ENCODE results near the gene CDK5RAP3. TPM values are rescaled to one million over a fixed set of nuclear protein-coding genes. Genes with fewer than 3 reads are reported as not detected.

The CDK5RAP3 gene
- total RNA-seq, 1 experiment from 2014 or later = 255 TPM

GRCh38 chr17:48021934-48022333 lies 51.0 kb downstream of the CDK5RAP3 start:
- ATAC-seq (no peak), DNase-seq (ENCODE audit: low read depth, low spot score) (no peak)
- H3K9me2 ChIP-seq (ENCODE audit: insufficient read depth) = no peaks in the 10 kb centered on the region
- H3K36me3 ChIP-seq (ENCODE audit: control insufficient read depth in 1 of 2, insufficient read depth in 2 of 2, low read length in 2 of 2) = no peaks in the 10 kb centered on the region
- RAD21 ChIA-PET (ENCODE audit: low non-redundant PET in 1 of 2, low total read pairs in 2 of 2, uncharacterized antibody in 2 of 2, unreplicated experiment in 2 of 2) = no interaction called here
- no peaks in the 10 kb centered on the region for H3K79me2 ChIP-seq (ENCODE audit: insufficient read depth, low read length)
- H2AFZ ChIP-seq (ENCODE audit: low read depth, low read length, poor library complexity, severe bottlenecking) = no peak overlapping the region
- intact Hi-C loops (cut with micrococcal nuclease) = loop anchor here (10.0 kb wide), 4 partner anchors 313 to 1013 kb away; no protein-coding TSS in a partner anchor
- no peaks in the 10 kb centered on the region for H3K9me3 ChIP-seq (ENCODE audit: control insufficient read depth in 1 of 2, insufficient read depth in 1 of 2, low read depth in 1 of 2, low read length in 2 of 2)
- no TSS peak for BruUV-seq (replicated peaks)
- H3K9ac ChIP-seq (ENCODE audit: low read length) = no peak overlapping the region
- POLR2A ChIA-PET = no interaction called here
- no peak overlapping the region for H3K27ac ChIP-seq (ENCODE audit: low read depth, low read length)
- H3K27me3 ChIP-seq (ENCODE audit: insufficient read depth, low read length) = no peaks in the 10 kb centered on the region
- peaks cover 24 to 44% of the 10 kb centered on the region in 2 experiments for H3K4me1 ChIP-seq (ENCODE audit: control insufficient read depth in 1 of 2, insufficient read depth in 2 of 2, low read length in 2 of 2)
- CTCF ChIA-PET = no interaction called here
- H4K20me1 ChIP-seq (ENCODE audit: insufficient read depth) = no peaks in the 10 kb centered on the region
- H3K4me2 ChIP-seq (ENCODE audit: low read length) = no peak overlapping the region
- no peak overlapping the region for H3K4me3 ChIP-seq (replicated peaks in 1 of 2; ENCODE audit: low read depth in 1 of 2, low read length in 2 of 2)
- no peak for TF ChIP-seq EZH2 (IDR thresholded peaks at IDR 0.05)
- TF ChIP-seq SIN3A (IDR thresholded peaks at IDR 0.05; ENCODE audit: low read depth) = no peak
- TF ChIP-seq, protein P1, sequence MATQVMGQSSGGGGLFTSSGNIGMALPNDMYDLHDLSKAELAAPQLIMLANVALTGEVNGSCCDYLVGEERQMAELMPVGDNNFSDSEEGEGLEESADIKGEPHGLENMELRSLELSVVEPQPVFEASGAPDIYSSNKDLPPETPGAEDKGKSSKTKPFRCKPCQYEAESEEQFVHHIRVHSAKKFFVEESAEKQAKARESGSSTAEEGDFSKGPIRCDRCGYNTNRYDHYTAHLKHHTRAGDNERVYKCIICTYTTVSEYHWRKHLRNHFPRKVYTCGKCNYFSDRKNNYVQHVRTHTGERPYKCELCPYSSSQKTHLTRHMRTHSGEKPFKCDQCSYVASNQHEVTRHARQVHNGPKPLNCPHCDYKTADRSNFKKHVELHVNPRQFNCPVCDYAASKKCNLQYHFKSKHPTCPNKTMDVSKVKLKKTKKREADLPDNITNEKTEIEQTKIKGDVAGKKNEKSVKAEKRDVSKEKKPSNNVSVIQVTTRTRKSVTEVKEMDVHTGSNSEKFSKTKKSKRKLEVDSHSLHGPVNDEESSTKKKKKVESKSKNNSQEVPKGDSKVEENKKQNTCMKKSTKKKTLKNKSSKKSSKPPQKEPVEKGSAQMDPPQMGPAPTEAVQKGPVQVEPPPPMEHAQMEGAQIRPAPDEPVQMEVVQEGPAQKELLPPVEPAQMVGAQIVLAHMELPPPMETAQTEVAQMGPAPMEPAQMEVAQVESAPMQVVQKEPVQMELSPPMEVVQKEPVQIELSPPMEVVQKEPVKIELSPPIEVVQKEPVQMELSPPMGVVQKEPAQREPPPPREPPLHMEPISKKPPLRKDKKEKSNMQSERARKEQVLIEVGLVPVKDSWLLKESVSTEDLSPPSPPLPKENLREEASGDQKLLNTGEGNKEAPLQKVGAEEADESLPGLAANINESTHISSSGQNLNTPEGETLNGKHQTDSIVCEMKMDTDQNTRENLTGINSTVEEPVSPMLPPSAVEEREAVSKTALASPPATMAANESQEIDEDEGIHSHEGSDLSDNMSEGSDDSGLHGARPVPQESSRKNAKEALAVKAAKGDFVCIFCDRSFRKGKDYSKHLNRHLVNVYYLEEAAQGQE (IDR thresholded peaks at IDR 0.05; ENCODE audit: low read depth) = no peak
- TF ChIP-seq, protein P2, sequence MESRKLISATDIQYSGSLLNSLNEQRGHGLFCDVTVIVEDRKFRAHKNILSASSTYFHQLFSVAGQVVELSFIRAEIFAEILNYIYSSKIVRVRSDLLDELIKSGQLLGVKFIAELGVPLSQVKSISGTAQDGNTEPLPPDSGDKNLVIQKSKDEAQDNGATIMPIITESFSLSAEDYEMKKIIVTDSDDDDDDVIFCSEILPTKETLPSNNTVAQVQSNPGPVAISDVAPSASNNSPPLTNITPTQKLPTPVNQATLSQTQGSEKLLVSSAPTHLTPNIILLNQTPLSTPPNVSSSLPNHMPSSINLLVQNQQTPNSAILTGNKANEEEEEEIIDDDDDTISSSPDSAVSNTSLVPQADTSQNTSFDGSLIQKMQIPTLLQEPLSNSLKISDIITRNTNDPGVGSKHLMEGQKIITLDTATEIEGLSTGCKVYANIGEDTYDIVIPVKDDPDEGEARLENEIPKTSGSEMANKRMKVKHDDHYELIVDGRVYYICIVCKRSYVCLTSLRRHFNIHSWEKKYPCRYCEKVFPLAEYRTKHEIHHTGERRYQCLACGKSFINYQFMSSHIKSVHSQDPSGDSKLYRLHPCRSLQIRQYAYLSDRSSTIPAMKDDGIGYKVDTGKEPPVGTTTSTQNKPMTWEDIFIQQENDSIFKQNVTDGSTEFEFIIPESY (IDR thresholded peaks at IDR 0.05; ENCODE audit: extremely low read depth, insufficient replicate concordance, low read length) = no peak
- TF ChIP-seq SP1 (IDR thresholded peaks at IDR 0.05; ENCODE audit: low read depth) = no peak
- no peak for TF ChIP-seq POLR2A (IDR thresholded peaks at IDR 0.05; ENCODE audit: borderline replicate concordance, extremely low read depth, insufficient read depth, insufficient read length)
- no peak for TF ChIP-seq FOSL1 (IDR thresholded peaks at IDR 0.05; ENCODE audit: low read depth)
- no peak for TF ChIP-seq ELF1 (IDR thresholded peaks at IDR 0.05; ENCODE audit: borderline replicate concordance, low read depth)
- no peak for TF ChIP-seq ZFX (IDR thresholded peaks at IDR 0.05)
- no peak for TF ChIP-seq YY1 (IDR thresholded peaks at IDR 0.05; ENCODE audit: extremely low read depth, insufficient replicate concordance, low read depth, low read length)
- TF ChIP-seq CTCF (IDR thresholded peaks at IDR 0.05 in 2 of 3, conservative IDR thresholded peaks at IDR 0.05 in 1 of 3; ENCODE audit: borderline replicate concordance in 1 of 3, insufficient read depth in 1 of 3, low read depth in 2 of 3, low read length in 2 of 3) = no peak
- no peak for TF ChIP-seq EZH2phosphoT487 (IDR thresholded peaks at IDR 0.05; ENCODE audit: borderline replicate concordance)
- no peak for TF ChIP-seq RAD21 (IDR thresholded peaks at IDR 0.05; ENCODE audit: low read depth)
- TF ChIP-seq SRF (IDR thresholded peaks at IDR 0.05; ENCODE audit: low read depth) = no peak
- TF ChIP-seq, protein P3, sequence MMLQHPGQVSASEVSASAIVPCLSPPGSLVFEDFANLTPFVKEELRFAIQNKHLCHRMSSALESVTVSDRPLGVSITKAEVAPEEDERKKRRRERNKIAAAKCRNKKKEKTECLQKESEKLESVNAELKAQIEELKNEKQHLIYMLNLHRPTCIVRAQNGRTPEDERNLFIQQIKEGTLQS (IDR thresholded peaks at IDR 0.05) = no peak
- no peak for TF ChIP-seq EGR1 (IDR thresholded peaks at IDR 0.05; ENCODE audit: low read depth)
- no peak for TF ChIP-seq POLR2AphosphoS5 (IDR thresholded peaks at IDR 0.05; ENCODE audit: low read depth, low read length)
- no peak for TF ChIP-seq CBX3 (IDR thresholded peaks at IDR 0.05; ENCODE audit: low read depth)

All from HCT116 (cell line).